Stromal cell of bone marrow (primary cell): ENCODE data around the gene PAPSS2.
"Not testable (repeated sequence)": the region's sequence is repeated elsewhere in the genome, so short reads cannot be mapped to it uniquely, and the experiment has no call there.

Experiments
- DNase-seq: peaks from one replicate; pipeline ENCODE4 v3.0.0-alpha.2; 2012; ENCODE audit warnings: low read depth

The PAPSS2 gene

GRCh38 chr10:87642988-87643387 lies 16.7 kb upstream of the PAPSS2 start:
- no peak for DNase-seq

GRCh38 chr10:87643920-87644319 lies 15.8 kb upstream of the PAPSS2 start:
- DNase-seq = no peak

- DNase-seq = not testable (repeated sequence)
These were observed 15.2 kb upstream of the PAPSS2 start for GRCh38 chr10:87644500-87644899.

GRCh38 chr10:87646192-87646909 lies 13.3 kb upstream of the PAPSS2 start:
- no peak for DNase-seq

- no peak for DNase-seq
These were observed 12.7 kb upstream of the PAPSS2 start for GRCh38 chr10:87646935-87647334.

- DNase-seq = no peak
These were observed 8.7 kb upstream of the PAPSS2 start for GRCh38 chr10:87650838-87651589.

GRCh38 chr10:87651801-87652200 lies 7.9 kb upstream of the PAPSS2 start:
- no peak for DNase-seq

GRCh38 chr10:87652261-87652660 lies 7.4 kb upstream of the PAPSS2 start:
- no peak for DNase-seq

- DNase-seq = no peak
These were observed 5.5 kb upstream of the PAPSS2 start for GRCh38 chr10:87654212-87654611.

- DNase-seq = no peak
These were observed 3.1 kb upstream of the PAPSS2 start for GRCh38 chr10:87656431-87657072.

GRCh38 chr10:87657371-87657770 lies 2.3 kb upstream of the PAPSS2 start:
- DNase-seq = no peak

GRCh38 chr10:87658321-87658795 lies 1.3 kb upstream of the PAPSS2 start:
- no peak for DNase-seq

GRCh38 chr10:87658858-87659555 lies 671 bp upstream of the PAPSS2 start:
- no peak for DNase-seq

GRCh38 chr10:87660484-87661133 lies 931 bp downstream of the PAPSS2 start:
- DNase-seq = peak; percentile 72

- DNase-seq = no peak
These were observed 2.4 kb downstream of the PAPSS2 start for GRCh38 chr10:87661861-87662785.

GRCh38 chr10:87664276-87664701 lies 4.6 kb downstream of the PAPSS2 start:
- DNase-seq = no peak

GRCh38 chr10:87667493-87667892 lies 7.8 kb downstream of the PAPSS2 start:
- no peak for DNase-seq

GRCh38 chr10:87668324-87669074 lies 8.8 kb downstream of the PAPSS2 start:
- DNase-seq = no peak

GRCh38 chr10:87669752-87670151 lies 10.1 kb downstream of the PAPSS2 start:
- DNase-seq = no peak

- peak; percentile 56 for DNase-seq
These were observed 10.9 kb downstream of the PAPSS2 start for GRCh38 chr10:87670586-87670985.
